Femur (tissue), 1 donor: Measurements from ENCODE around the gene DPYSL4.
A peak's percentile ranks its signal among the peaks of the same experiment; 100 is the strongest.

Experiments
- DNase-seq: peaks from one replicate; pipeline ENCODE4 v3.0.0-alpha.2; 2017

Gene DPYSL4

GRCh38 chr10:132179551-132180392 lies 7.0 kb upstream of the DPYSL4 start:
- DNase-seq = no peak

- no peak for DNase-seq
Observed at GRCh38 chr10:132180736-132181135, 6.0 kb upstream of the DPYSL4 start.

GRCh38 chr10:132181691-132182425 lies 4.9 kb upstream of the DPYSL4 start:
- DNase-seq = no peak

- no peak for DNase-seq
Observed at GRCh38 chr10:132182591-132182990, 4.2 kb upstream of the DPYSL4 start.

- no peak for DNase-seq
Observed at GRCh38 chr10:132183046-132183445, 3.7 kb upstream of the DPYSL4 start.

- no peak for DNase-seq
Observed at GRCh38 chr10:132184816-132185593, 1.7 kb upstream of the DPYSL4 start.

GRCh38 chr10:132185601-132186487 lies 904 bp upstream of the DPYSL4 start:
- peak; percentile 52 for DNase-seq

- DNase-seq = no peak
Observed at GRCh38 chr10:132187430-132188138, 836 bp downstream of the DPYSL4 start.

GRCh38 chr10:132188331-132188730 lies 1.6 kb downstream of the DPYSL4 start:
- DNase-seq = no peak

- DNase-seq = no peak
Observed at GRCh38 chr10:132189016-132189415, 2.3 kb downstream of the DPYSL4 start.

GRCh38 chr10:132189810-132190422 lies 3.2 kb downstream of the DPYSL4 start:
- no peak for DNase-seq

- DNase-seq = no peak
Observed at GRCh38 chr10:132192076-132192975, 5.6 kb downstream of the DPYSL4 start.

- no peak for DNase-seq
Observed at GRCh38 chr10:132192991-132193665, 6.4 kb downstream of the DPYSL4 start.

GRCh38 chr10:132193907-132194552 lies 7.3 kb downstream of the DPYSL4 start:
- no peak for DNase-seq

- DNase-seq = no peak
Observed at GRCh38 chr10:132194726-132195125, 8.0 kb downstream of the DPYSL4 start.

- DNase-seq = no peak
Observed at GRCh38 chr10:132195366-132196075, 8.8 kb downstream of the DPYSL4 start.

- no peak for DNase-seq
Observed at GRCh38 chr10:132196178-132197113, 9.7 kb downstream of the DPYSL4 start.
